Measurements from ENCODE around the gene GSS. TPM values are rescaled to one million over a fixed set of nuclear protein-coding genes. Genes with fewer than 3 reads are reported as not detected.

Gene GSS
- total RNA-seq, 1 experiment from 2014 or later: 95.9 TPM

GRCh38 chr20:34928411-34928810, 27.2 kb downstream of the GSS start:
- Histone ChIP-seq H3K9me3 (ENCODE audit: low read length) (no peaks in the 10 kb centered on the region), H3K27me3 (ENCODE audit: low read length) (no peaks in the 10 kb centered on the region), H4K20me1 (ENCODE audit: low read length) (no peaks in the 10 kb centered on the region), H3K36me3 (ENCODE audit: low read depth, low read length) (peaks cover 50% of the 10 kb centered on the region), H3K9me2 (replicated peaks; ENCODE audit: low read length) (no peaks in the 10 kb centered on the region), H3K4me3 (ENCODE audit: low read length) (no peak overlapping the region), H3K27ac (ENCODE audit: low read length) (no peak overlapping the region), H3F3A (ENCODE audit: low read length, unreplicated experiment) (no peaks in the 10 kb centered on the region), H3K79me2 (ENCODE audit: low read length) (no peaks in the 10 kb centered on the region), H3K4me1 (ENCODE audit: insufficient read depth, low read length) (peaks cover 16% of the 10 kb centered on the region), H3K4me2 (ENCODE audit: low read length) (no peak overlapping the region), H3K9ac (ENCODE audit: low read length) (no peak overlapping the region), H2AFZ (ENCODE audit: low read length) (no peak overlapping the region)
- no peak for ATAC-seq
- no TSS peak for BruUV-seq (replicated peaks)
- ChIA-PET CTCF (no interaction called here), POLR2A (ENCODE audit: unreplicated experiment) (no interaction called here)
- TF ChIP-seq CTCF (conservative IDR thresholded peaks at IDR 0.05; ENCODE audit: low read depth, low read length) (no peak), EZH2 (IDR thresholded peaks at IDR 0.05; ENCODE audit: low read length, unreplicated experiment) (no peak), EZH2phosphoT487 (IDR thresholded peaks at IDR 0.05; ENCODE audit: borderline replicate concordance, low read length) (no peak)
- DNase-seq: no peak
- intact Hi-C loops (cut with micrococcal nuclease): no loop called here

GRCh38 chr20:34927736-34928135, 27.9 kb downstream of the GSS start:
- no TSS peak for BruUV-seq (replicated peaks)
- no peaks in the 10 kb centered on the region for H3K9me3 ChIP-seq (ENCODE audit: low read length)
- intact Hi-C loops (cut with micrococcal nuclease): no loop called here
- no peak overlapping the region for H2AFZ ChIP-seq (ENCODE audit: low read length)
- ChIA-PET CTCF (no interaction called here), POLR2A (ENCODE audit: unreplicated experiment) (no interaction called here)
- H3K79me2 ChIP-seq (ENCODE audit: low read length): no peaks in the 10 kb centered on the region
- H3K27me3 ChIP-seq (ENCODE audit: low read length): no peaks in the 10 kb centered on the region
- H3K4me1 ChIP-seq (ENCODE audit: insufficient read depth, low read length): peaks cover 23% of the 10 kb centered on the region
- no peaks in the 10 kb centered on the region for H3F3A ChIP-seq (ENCODE audit: low read length, unreplicated experiment)
- peak overlapping the region; percentile 31 for H3K27ac ChIP-seq (ENCODE audit: low read length)
- ATAC-seq: peak; percentile 61
- H4K20me1 ChIP-seq (ENCODE audit: low read length): no peaks in the 10 kb centered on the region
- H3K36me3 ChIP-seq (ENCODE audit: low read depth, low read length): peaks cover 54% of the 10 kb centered on the region
- no peak for TF ChIP-seq EZH2phosphoT487 (IDR thresholded peaks at IDR 0.05; ENCODE audit: borderline replicate concordance, low read length)
- peak; percentile 70 for DNase-seq
- no peak overlapping the region for H3K4me2 ChIP-seq (ENCODE audit: low read length)
- no peaks in the 10 kb centered on the region for H3K9me2 ChIP-seq (replicated peaks; ENCODE audit: low read length)
- H3K9ac ChIP-seq (ENCODE audit: low read length): no peak overlapping the region
- no peak overlapping the region for H3K4me3 ChIP-seq (ENCODE audit: low read length)

GRCh38 chr20:34926581-34926980, 29.0 kb downstream of the GSS start:
- BruUV-seq (replicated peaks): no TSS peak
- no peak for TF ChIP-seq EZH2 (IDR thresholded peaks at IDR 0.05; ENCODE audit: low read length, unreplicated experiment)
- TF ChIP-seq CTCF (conservative IDR thresholded peaks at IDR 0.05; ENCODE audit: low read depth, low read length): no peak
- TF ChIP-seq EZH2phosphoT487 (IDR thresholded peaks at IDR 0.05; ENCODE audit: borderline replicate concordance, low read length): no peak
- ChIA-PET POLR2A (ENCODE audit: unreplicated experiment) (no interaction called here), CTCF (no interaction called here)
- Histone ChIP-seq H3K4me3 (ENCODE audit: low read length) (no peak overlapping the region), H3K9me2 (replicated peaks; ENCODE audit: low read length) (no peaks in the 10 kb centered on the region), H3K9me3 (ENCODE audit: low read length) (no peaks in the 10 kb centered on the region), H3K9ac (ENCODE audit: low read length) (no peak overlapping the region), H3K4me1 (ENCODE audit: insufficient read depth, low read length) (peaks cover 34% of the 10 kb centered on the region), H3K27me3 (ENCODE audit: low read length) (no peaks in the 10 kb centered on the region), H3F3A (ENCODE audit: low read length, unreplicated experiment) (no peaks in the 10 kb centered on the region), H2AFZ (ENCODE audit: low read length) (no peak overlapping the region), H3K36me3 (ENCODE audit: low read depth, low read length) (peaks cover 58% of the 10 kb centered on the region), H4K20me1 (ENCODE audit: low read length) (no peaks in the 10 kb centered on the region), H3K4me2 (ENCODE audit: low read length) (no peak overlapping the region), H3K79me2 (ENCODE audit: low read length) (no peaks in the 10 kb centered on the region), H3K27ac (ENCODE audit: low read length) (no peak overlapping the region)
- intact Hi-C loops (cut with micrococcal nuclease): no loop called here
- DNase-seq (no peak), ATAC-seq (no peak)
